Naive thymus-derived CD4-positive, alpha-beta T cell (primary cell): ENCODE results near the gene SMURF1. TPM values are rescaled to one million over a fixed set of nuclear protein-coding genes. Genes with fewer than 3 reads are reported as not detected.
"Not testable (repeated sequence)": the region's sequence is repeated elsewhere in the genome, so short reads cannot be mapped to it uniquely, and the experiment has no call there.

Experiments
- ATAC-seq: fragments of 150-1000 bp; cut with Tn5 transposase; 2 replicates; pipeline ENCODE4 v1.10.0; 2021; ENCODE audit warnings: mild to moderate bottlenecking, moderate library complexity
- CTCF ChIA-PET: fragments of 350-600 bp; sonication (Branson Sonifier 250); formaldehyde crosslinking; loops from one replicate; lab custom pipeline; 2021; ENCODE audit warnings: antibody characterized with exemption; lab: Charles Lee
- POLR2A ChIA-PET: fragments of 350-600 bp; sonication (Branson Sonifier 250); formaldehyde crosslinking; loops from one replicate; lab custom pipeline; 2021; ENCODE audit warnings: antibody characterized with exemption, inconsistent platforms; lab: Charles Lee
- DNase-seq, 9 donors: peaks; one replicate each; pipeline versions ENCODE4 v3.0.0 to v3.0.0-alpha.2; 2020 to 2022; ENCODE audit warnings: mixed read lengths in 1 of 9
- H3K27ac ChIP-seq: one replicate; pipeline ENCODE4 v1.7.0; 2013; ENCODE audit warnings: mild to moderate bottlenecking, low read depth, low read length, moderate library complexity
- H3K27me3 ChIP-seq, 2 donors: one replicate each; pipeline ENCODE4 v1.7.0; 2013; ENCODE audit warnings: low read length in 2 of 2, mild to moderate bottlenecking in 2 of 2, moderate library complexity in 2 of 2; ENCODE audit not compliant: control insufficient read depth in 2 of 2, insufficient read depth in 2 of 2
- H3K36me3 ChIP-seq, 3 experiments: 1 replicate in 2 of 3; 2 replicates in 1 of 3; pipeline ENCODE4 v1.7.0; 2013; ENCODE audit warnings: low read length in 3 of 3, mild to moderate bottlenecking in 3 of 3, moderate library complexity in 1 of 3; ENCODE audit not compliant: insufficient read depth in 3 of 3, control insufficient read depth in 2 of 3
- H3K4me1 ChIP-seq, 2 donors: one replicate each; pipeline ENCODE4 v1.7.0; 2013; ENCODE audit warnings: low read length in 2 of 2, mild to moderate bottlenecking in 2 of 2, moderate library complexity in 1 of 2; ENCODE audit not compliant: control insufficient read depth in 2 of 2, insufficient read depth in 2 of 2
- H3K4me3 ChIP-seq: 2 replicates; pipeline ENCODE4 v1.7.0; 2013; ENCODE audit warnings: mild to moderate bottlenecking, low read length
- H3K9me3 ChIP-seq, 3 experiments: 1 replicate in 2 of 3; 2 replicates in 1 of 3; pipeline ENCODE4 v1.7.0; 2013; ENCODE audit warnings: low read length in 3 of 3; ENCODE audit not compliant: control insufficient read depth in 2 of 3
- H3K27ac Mint-ChIP-seq, 9 donors: one replicate each; pipeline ENCODE4 v1.8.0; 2020 to 2022; ENCODE audit warnings: mixed read lengths in 9 of 9, mild to moderate bottlenecking in 8 of 9, moderate library complexity in 5 of 9, inconsistent platforms in 2 of 9
- H3K27me3 Mint-ChIP-seq, 5 donors: one replicate each; pipeline ENCODE4 v1.8.0; 2021 to 2022; ENCODE audit warnings: mixed read lengths in 5 of 5, mild to moderate bottlenecking in 1 of 5
- H3K36me3 Mint-ChIP-seq, 5 donors: one replicate each; pipeline ENCODE4 v1.8.0; 2020 to 2022; ENCODE audit warnings: mixed read lengths in 5 of 5, mild to moderate bottlenecking in 3 of 5, inconsistent platforms in 1 of 5
- H3K4me1 Mint-ChIP-seq, 7 donors: one replicate each; pipeline ENCODE4 v1.8.0; 2020 to 2022; ENCODE audit warnings: mixed read lengths in 7 of 7, mild to moderate bottlenecking in 3 of 7, inconsistent platforms in 1 of 7
- H3K4me3 Mint-ChIP-seq, 10 donors: one replicate each; pipeline ENCODE4 v1.8.0; 2020 to 2022; ENCODE audit warnings: mild to moderate bottlenecking in 10 of 10, mixed read lengths in 10 of 10, moderate library complexity in 6 of 10, inconsistent platforms in 2 of 10
- H3K9me3 Mint-ChIP-seq, 11 donors: one replicate each; pipeline ENCODE4 v1.8.0; 2020 to 2022; ENCODE audit warnings: mixed read lengths in 11 of 11, mild to moderate bottlenecking in 4 of 11, inconsistent platforms in 1 of 11, moderate library complexity in 1 of 11
- intact Hi-C, 2 donors: fragments of 100-400 bp; cut with micrococcal nuclease; formaldehyde crosslinking; loops; one replicate each; pipeline ENCODE4 v1.15.1; 2023
- polyA plus RNA-seq, 2 donors: library from polyadenylated mRNA; unstranded; fragments of 300-500 nt; fragmentation: Illumina TruSeq; gene quantifications; one replicate each; pipeline ENCODE4 v1.2.3, GENCODE V29; 2021
- total RNA-seq, 6 experiments: library from RNA in 5 of 6; stranded (reverse) in 5 of 6; gene quantifications; 1 replicate in 5 of 6; 2 replicates in 1 of 6; pipeline ENCODE4 v1.2.3 and lab custom pipeline; 2021 to 2026

Gene SMURF1
- total and polyA plus RNA-seq, 7 experiments from 2014 or later, result 1.3 to 26.4 (median 20.4) TPM

GRCh38 chr7:99047526-99048077 is 96.3 kb downstream of the SMURF1 start:
- H3K4me1 ChIP-seq, result no peaks in the 10 kb centered on the region
- no peak for DNase-seq
- H3K27me3 ChIP-seq, result no peaks in the 10 kb centered on the region
- Mint-ChIP-seq H3K36me3 (peaks cover 11 to 67% (median 32%) of the 10 kb centered on the region in 5 donors), H3K27me3 (no peaks in the 10 kb centered on the region), H3K27ac (peak overlapping the region in 1 of 9 donors; percentile 48), H3K4me3 (no peak overlapping the region), H3K4me1 (peaks cover 0 to 2% (median 0%) of the 10 kb centered on the region in 7 donors), H3K9me3 (no peaks in the 10 kb centered on the region)
- CTCF ChIA-PET, result interaction anchor here (0.7 kb wide), 1 partner anchor 642 kb away, joined by 3 read pairs; no protein-coding TSS in a partner anchor
- H3K4me3 ChIP-seq, result no peak overlapping the region
- ATAC-seq, result no peak
- no peaks in the 10 kb centered on the region for H3K9me3 ChIP-seq
- POLR2A ChIA-PET, result interaction anchor here (0.5 kb wide), 1 partner anchor 68 kb away, joined by 4 read pairs; no protein-coding TSS in a partner anchor
- intact Hi-C loops, result loop anchor here in 1 of 2 donors (10.0 kb wide), 1 partner anchor 97 kb away; the partner anchor contains the start of gene SMURF1
- H3K27ac ChIP-seq, result no peak overlapping the region
- peaks cover 0 to 90% (median 18%) of the 10 kb centered on the region in 3 experiments for H3K36me3 ChIP-seq

GRCh38 chr7:99046722-99047121 is 97.2 kb downstream of the SMURF1 start:
- ChIA-PET POLR2A (no interaction called here), CTCF (no interaction called here)
- intact Hi-C loops, result loop anchor here in 1 of 2 donors (10.0 kb wide), 1 partner anchor 98 kb away; the partner anchor contains the start of gene SMURF1
- no peak for DNase-seq
- peaks cover 0 to 88% (median 15%) of the 10 kb centered on the region in 3 experiments for H3K36me3 ChIP-seq
- H3K27ac Mint-ChIP-seq, result peak overlapping the region in 2 of 9 donors; percentile 32 to 48
- no peaks in the 10 kb centered on the region for H3K27me3 ChIP-seq
- no peak overlapping the region for H3K4me3 Mint-ChIP-seq
- no peaks in the 10 kb centered on the region for H3K9me3 ChIP-seq
- no peaks in the 10 kb centered on the region for H3K27me3 Mint-ChIP-seq
- no peak for ATAC-seq
- H3K4me1 Mint-ChIP-seq, result peaks cover 0 to 2% (median 0%) of the 10 kb centered on the region in 7 donors
- no peak overlapping the region for H3K4me3 ChIP-seq
- H3K27ac ChIP-seq, result no peak overlapping the region
- no peaks in the 10 kb centered on the region for H3K4me1 ChIP-seq
- peaks cover 7 to 65% (median 31%) of the 10 kb centered on the region in 5 donors for H3K36me3 Mint-ChIP-seq
- no peaks in the 10 kb centered on the region for H3K9me3 Mint-ChIP-seq

GRCh38 chr7:99046262-99046661 is 97.6 kb downstream of the SMURF1 start:
- H3K27me3 ChIP-seq, H3K27ac Mint-ChIP-seq, CTCF ChIA-PET, H3K9me3 ChIP-seq, H3K4me3 ChIP-seq, POLR2A ChIA-PET, H3K27me3 Mint-ChIP-seq, H3K4me3 Mint-ChIP-seq, ATAC-seq, H3K9me3 Mint-ChIP-seq, H3K27ac ChIP-seq, DNase-seq, H3K4me1 ChIP-seq, H3K4me1 Mint-ChIP-seq: not testable (repeated sequence)
- H3K36me3 Mint-ChIP-seq, result peaks cover 7 to 65% (median 27%) of the 10 kb centered on the region in 5 donors
- H3K36me3 ChIP-seq, result peaks cover 0 to 88% (median 12%) of the 10 kb centered on the region in 3 experiments
- intact Hi-C loops, result loop anchor here in 1 of 2 donors (10.0 kb wide), 1 partner anchor 99 kb away; the partner anchor contains the start of gene SMURF1

GRCh38 chr7:99044858-99045257 is 99.0 kb downstream of the SMURF1 start:
- peaks cover 14 to 63% (median 35%) of the 10 kb centered on the region in 5 donors for H3K36me3 Mint-ChIP-seq
- H3K4me1 ChIP-seq, ATAC-seq, H3K27me3 Mint-ChIP-seq, H3K4me1 Mint-ChIP-seq, H3K9me3 Mint-ChIP-seq, H3K27me3 ChIP-seq, H3K27ac ChIP-seq, DNase-seq, H3K9me3 ChIP-seq, POLR2A ChIA-PET, H3K4me3 Mint-ChIP-seq, H3K4me3 ChIP-seq: not testable (repeated sequence)
- peak overlapping the region in 4 of 9 donors; percentile 5 to 34 (median 16) for H3K27ac Mint-ChIP-seq
- peaks cover 0 to 89% (median 12%) of the 10 kb centered on the region in 3 experiments for H3K36me3 ChIP-seq
- intact Hi-C loops, result loop anchor here (5.0 to 10.0 kb wide), 2 partner anchors 97 to 100 kb away; partner anchors contain the start of gene SMURF1 (in 2 of the 2)
- CTCF ChIA-PET, result interaction anchor here (0.6 kb wide), 1 partner anchor 167 kb away, joined by 3 read pairs; no protein-coding TSS in a partner anchor

GRCh38 chr7:99042957-99043356 is 101.0 kb downstream of the SMURF1 start:
- DNase-seq (no peak), ATAC-seq (no peak)
- H3K4me3 ChIP-seq, result no peak overlapping the region
- H3K9me3 ChIP-seq, result no peaks in the 10 kb centered on the region
- no peak overlapping the region for H3K4me3 Mint-ChIP-seq
- H3K27me3 Mint-ChIP-seq, result no peaks in the 10 kb centered on the region
- ChIA-PET CTCF (no interaction called here), POLR2A (no interaction called here)
- H3K36me3 Mint-ChIP-seq, result peaks cover 18 to 62% (median 31%) of the 10 kb centered on the region in 5 donors
- no peaks in the 10 kb centered on the region for H3K4me1 ChIP-seq
- peak overlapping the region in 3 of 9 donors; percentile 1 to 25 (median 2) for H3K27ac Mint-ChIP-seq
- peaks cover 0 to 85% (median 12%) of the 10 kb centered on the region in 3 experiments for H3K36me3 ChIP-seq
- H3K4me1 Mint-ChIP-seq, result peaks cover 0 to 7% (median 0%) of the 10 kb centered on the region in 7 donors
- H3K27me3 ChIP-seq, result no peaks in the 10 kb centered on the region
- no peaks in the 10 kb centered on the region for H3K9me3 Mint-ChIP-seq
- intact Hi-C loops, result loop anchor here (5.0 to 10.0 kb wide), 2 partner anchors 99 to 102 kb away; partner anchors contain the start of gene SMURF1 (in 2 of the 2)
- H3K27ac ChIP-seq, result no peak overlapping the region

GRCh38 chr7:99041526-99041925 is 102.4 kb downstream of the SMURF1 start:
- CTCF ChIA-PET, result interaction anchor here (0.7 to 2.3 kb wide), 5 partner anchors 117 to 849 kb away, joined by 3 to 10 read pairs (median 4); no protein-coding TSS in a partner anchor
- Histone ChIP-seq H3K36me3 (peaks cover 4 to 85% (median 7%) of the 10 kb centered on the region in 3 experiments), H3K4me3 (no peak overlapping the region), H3K27ac (no peak overlapping the region), H3K9me3 (no peaks in the 10 kb centered on the region), H3K4me1 (no peaks in the 10 kb centered on the region), H3K27me3 (no peaks in the 10 kb centered on the region)
- H3K9me3 Mint-ChIP-seq, result no peaks in the 10 kb centered on the region
- intact Hi-C loops, result loop anchor here (5.0 to 10.0 kb wide), 2 partner anchors 101 to 103 kb away; partner anchors contain the start of gene SMURF1 (in 2 of the 2)
- H3K27ac Mint-ChIP-seq, result peak overlapping the region in 1 of 9 donors; percentile 46
- no peaks in the 10 kb centered on the region for H3K27me3 Mint-ChIP-seq
- POLR2A ChIA-PET, result no interaction called here
- H3K4me1 Mint-ChIP-seq, result peaks cover 0 to 7% (median 0%) of the 10 kb centered on the region in 7 donors
- H3K36me3 Mint-ChIP-seq, result peaks cover 21 to 61% (median 43%) of the 10 kb centered on the region in 5 donors
- no peak for ATAC-seq
- no peak for DNase-seq
- no peak overlapping the region for H3K4me3 Mint-ChIP-seq
